ENCODE data around the gene FAM153A. TPM values are rescaled to one million over a fixed set of nuclear protein-coding genes. Genes with fewer than 3 reads are reported as not detected.
A peak's percentile ranks its signal among the peaks of the same experiment; 100 is the strongest.
"Not testable (repeated sequence)": the region's sequence is repeated elsewhere in the genome, so short reads cannot be mapped to it uniquely, and the experiment has no call there.

FAM153A gene
- total and polyA plus RNA-seq, 2 of the 8 experiments (the other 6 are each of a cell fraction or from before 2014, with no cell fraction given) = not detected

GRCh38 chr5:177801427-177801826 lies 18.7 kb upstream of the FAM153A start:
- POLR2A ChIA-PET (ENCODE audit: partially characterized antibody); H2BK120ac ChIP-seq (replicated peaks; ENCODE audit: low read depth, low read length); H2AK5ac ChIP-seq (ENCODE audit: low read depth, low read length); H3K9ac ChIP-seq (replicated peaks in 1 of 4; ENCODE audit: extremely low read depth in 1 of 4, low read depth in 3 of 4, low read length in 3 of 4); H3K36me3 ChIP-seq (ENCODE audit: control insufficient read depth in 2 of 4, insufficient read depth in 4 of 4, low read length in 3 of 4); H3K23ac ChIP-seq (ENCODE audit: insufficient read length); H3K9me3 ChIP-seq (ENCODE audit: insufficient read depth in 2 of 2, low read depth in 1 of 2, low read length in 1 of 2); FAIRE-seq; H3K4ac ChIP-seq (replicated peaks; ENCODE audit: insufficient read length, low read depth, low read length); H4K20me1 ChIP-seq (replicated peaks in 1 of 2; ENCODE audit: control insufficient read depth in 1 of 2, insufficient read depth in 2 of 2, low read length in 2 of 2); H3K18ac ChIP-seq (ENCODE audit: extremely low read depth, low read length); H2BK15ac ChIP-seq (ENCODE audit: low read length); H2BK12ac ChIP-seq (ENCODE audit: low read depth, low read length); DNase-seq (ENCODE audit: low read depth in 1 of 2, low spot score in 2 of 2); H3K4me3 ChIP-seq (ENCODE audit: extremely low read depth in 1 of 4, insufficient read depth in 2 of 4, low read depth in 3 of 4, low read length in 4 of 4); H2BK5ac ChIP-seq (ENCODE audit: low read depth, low read length); H3K14ac ChIP-seq (ENCODE audit: insufficient read length); CTCF ChIA-PET (ENCODE audit: partially characterized antibody); H3K27me3 ChIP-seq (replicated peaks in 1 of 4; ENCODE audit: control insufficient read depth in 3 of 4, extremely low read depth in 1 of 4, insufficient read depth in 3 of 4, low read length in 3 of 4); H4K5ac ChIP-seq (ENCODE audit: insufficient read length, low read depth, low read length); H3K56ac ChIP-seq (replicated peaks; ENCODE audit: insufficient read length, low read depth, low read length); H4K8ac ChIP-seq (ENCODE audit: extremely low read depth, insufficient read depth, low read length); H3K79me1 ChIP-seq (ENCODE audit: low read depth, low read length); H3K79me2 ChIP-seq (ENCODE audit: control insufficient read depth in 1 of 2, insufficient read depth in 2 of 2, low read length in 2 of 2); H2AFZ ChIP-seq (ENCODE audit: low read length); H3K4me1 ChIP-seq (replicated peaks in 1 of 4; ENCODE audit: control insufficient read depth in 3 of 4, insufficient read depth in 4 of 4, low read length in 3 of 4); H3K23me2 ChIP-seq (ENCODE audit: low read depth, low read length); H3K4me2 ChIP-seq (ENCODE audit: insufficient read depth in 1 of 2, low read depth in 2 of 2, low read length in 2 of 2); H4K91ac ChIP-seq (replicated peaks; ENCODE audit: insufficient read length, low read length); H3K27ac ChIP-seq (ENCODE audit: low read depth, low read length); H2BK20ac ChIP-seq (ENCODE audit: low read length): not testable (repeated sequence)
- 92% methylated on average over 3 of the region's 5 CpGs; no CpG with 5 or more reads in 1 of the 2 experiments for WGBS, 2 experiments (ENCODE audit: extremely low coverage in 1 of 2, insufficient coverage in 1 of 2, insufficient read length in 1 of 2, insufficient replicate concordance in 2 of 2, low coverage in 1 of 2, low lambda C conversion rate in 2 of 2, missing lambda C conversion rate in 1 of 2)

GRCh38 chr5:177798237-177798840 lies 15.6 kb upstream of the FAM153A start:
- H3K36me3 ChIP-seq (ENCODE audit: control insufficient read depth in 2 of 4, insufficient read depth in 4 of 4, low read length in 3 of 4); H3K27me3 ChIP-seq (replicated peaks in 1 of 4; ENCODE audit: control insufficient read depth in 3 of 4, extremely low read depth in 1 of 4, insufficient read depth in 3 of 4, low read length in 3 of 4); H2BK5ac ChIP-seq (ENCODE audit: low read depth, low read length); DNase-seq (ENCODE audit: low read depth in 1 of 2, low spot score in 2 of 2); H3K4me2 ChIP-seq (ENCODE audit: insufficient read depth in 1 of 2, low read depth in 2 of 2, low read length in 2 of 2); POLR2A ChIA-PET (ENCODE audit: partially characterized antibody); H3K27ac ChIP-seq (ENCODE audit: low read depth, low read length); H2BK15ac ChIP-seq (ENCODE audit: low read length); CTCF ChIA-PET (ENCODE audit: partially characterized antibody); H3K4ac ChIP-seq (replicated peaks; ENCODE audit: insufficient read length, low read depth, low read length); H3K23ac ChIP-seq (ENCODE audit: insufficient read length); H2AFZ ChIP-seq (ENCODE audit: low read length); H4K8ac ChIP-seq (ENCODE audit: extremely low read depth, insufficient read depth, low read length); H4K5ac ChIP-seq (ENCODE audit: insufficient read length, low read depth, low read length); H3K4me3 ChIP-seq (ENCODE audit: extremely low read depth in 1 of 4, insufficient read depth in 2 of 4, low read depth in 3 of 4, low read length in 4 of 4); H3K23me2 ChIP-seq (ENCODE audit: low read depth, low read length); H3K14ac ChIP-seq (ENCODE audit: insufficient read length); H2BK20ac ChIP-seq (ENCODE audit: low read length); H3K56ac ChIP-seq (replicated peaks; ENCODE audit: insufficient read length, low read depth, low read length); H2BK120ac ChIP-seq (replicated peaks; ENCODE audit: low read depth, low read length); H3K9ac ChIP-seq (replicated peaks in 1 of 4; ENCODE audit: extremely low read depth in 1 of 4, low read depth in 3 of 4, low read length in 3 of 4); H4K20me1 ChIP-seq (replicated peaks in 1 of 2; ENCODE audit: control insufficient read depth in 1 of 2, insufficient read depth in 2 of 2, low read length in 2 of 2); H3K9me3 ChIP-seq (ENCODE audit: insufficient read depth in 2 of 2, low read depth in 1 of 2, low read length in 1 of 2); H4K91ac ChIP-seq (replicated peaks; ENCODE audit: insufficient read length, low read length); H3K18ac ChIP-seq (ENCODE audit: extremely low read depth, low read length); H3K4me1 ChIP-seq (replicated peaks in 1 of 4; ENCODE audit: control insufficient read depth in 3 of 4, insufficient read depth in 4 of 4, low read length in 3 of 4); H2BK12ac ChIP-seq (ENCODE audit: low read depth, low read length); H2AK5ac ChIP-seq (ENCODE audit: low read depth, low read length); H3K79me1 ChIP-seq (ENCODE audit: low read depth, low read length); H3K79me2 ChIP-seq (ENCODE audit: control insufficient read depth in 1 of 2, insufficient read depth in 2 of 2, low read length in 2 of 2): not testable (repeated sequence)
- WGBS, 2 experiments (ENCODE audit: extremely low coverage in 1 of 2, insufficient coverage in 1 of 2, insufficient read length in 1 of 2, insufficient replicate concordance in 2 of 2, low coverage in 1 of 2, low lambda C conversion rate in 2 of 2, missing lambda C conversion rate in 1 of 2) = 85% methylated on average over 4 of the region's 19 CpGs; no CpG with 5 or more reads in 1 of the 2 experiments
- FAIRE-seq = peak; percentile 76
